Activated effector memory CD4-positive, alpha-beta T cell treated with Interleukin-2 at 50 U/mL for 16 hours (primary cell): ENCODE results near the gene NDUFC2.
"Not testable (repeated sequence)": the region's sequence is repeated elsewhere in the genome, so short reads cannot be mapped to it uniquely, and the experiment has no call there.

Experiments used
- DNase-seq: peaks from one replicate; pipeline ENCODE4 v3.0.0-alpha.2; 2020

Gene NDUFC2

GRCh38 chr11:78078218-78079167, 1.2 kb downstream of the NDUFC2 start:
- DNase-seq = no peak

- DNase-seq = not testable (repeated sequence)
Observed at GRCh38 chr11:78077592-78077991, 2.1 kb downstream of the NDUFC2 start.

- no peak for DNase-seq
Observed at GRCh38 chr11:78076733-78077403, 2.8 kb downstream of the NDUFC2 start.

- no peak for DNase-seq
Observed at GRCh38 chr11:78074756-78075155, 4.9 kb downstream of the NDUFC2 start.

- DNase-seq = no peak
Observed at GRCh38 chr11:78072455-78072854, 7.2 kb downstream of the NDUFC2 start.

GRCh38 chr11:78071717-78072116, 7.9 kb downstream of the NDUFC2 start:
- DNase-seq = no peak

- no peak for DNase-seq
Observed at GRCh38 chr11:78070621-78071020, 9.0 kb downstream of the NDUFC2 start.

- no peak for DNase-seq
Observed at GRCh38 chr11:78069465-78069864, 10.2 kb downstream of the NDUFC2 start.

- DNase-seq = no peak
Observed at GRCh38 chr11:78067704-78068103, 12.0 kb downstream of the NDUFC2 start.

GRCh38 chr11:78066471-78066870, 13.2 kb downstream of the NDUFC2 start:
- DNase-seq = no peak

GRCh38 chr11:78065203-78065602, 14.5 kb downstream of the NDUFC2 start:
- DNase-seq = no peak

GRCh38 chr11:78063440-78064181, 16.1 kb downstream of the NDUFC2 start, which contains the start of gene THRSP:
Gene THRSP, plus strand, starts transcription at chr11:78063861. Its CDS starts 21 bp downstream, at chr11:78063882.
- no peak for DNase-seq

GRCh38 chr11:78062671-78063070, 17.0 kb downstream of the NDUFC2 start:
- no peak for DNase-seq

- no peak for DNase-seq
Observed at GRCh38 chr11:78061921-78062311, 17.7 kb downstream of the NDUFC2 start.

GRCh38 chr11:78061088-78061920, 18.4 kb downstream of the NDUFC2 start:
- DNase-seq = no peak

GRCh38 chr11:78060533-78060932, 19.1 kb downstream of the NDUFC2 start:
- DNase-seq = no peak

GRCh38 chr11:78059749-78060328, 19.8 kb downstream of the NDUFC2 start:
- not testable (repeated sequence) for DNase-seq

GRCh38 chr11:78057462-78058055, 22.1 kb downstream of the NDUFC2 start:
- DNase-seq = no peak

GRCh38 chr11:78056093-78056492, 23.6 kb downstream of the NDUFC2 start:
- DNase-seq = no peak

- no peak for DNase-seq
Observed at GRCh38 chr11:78054971-78055370, 24.7 kb downstream of the NDUFC2 start.
